ENCODE data around the gene TM4SF18. TPM values are rescaled to one million over a fixed set of nuclear protein-coding genes. Genes with fewer than 3 reads are reported as not detected.

The TM4SF18 gene
- total RNA-seq, 1 experiment from 2014 or later = 0.34 TPM

- H3K4me1 ChIP-seq (ENCODE audit: control insufficient read depth in 1 of 2, insufficient read depth in 2 of 2, low read length in 2 of 2) = no peaks in the 10 kb centered on the region
- ChIA-PET CTCF (no interaction called here), RAD21 (ENCODE audit: low non-redundant PET in 1 of 2, low total read pairs in 2 of 2, uncharacterized antibody in 2 of 2, unreplicated experiment in 2 of 2) (no interaction called here), POLR2A (no interaction called here)
- no peaks in the 10 kb centered on the region for H4K20me1 ChIP-seq (ENCODE audit: insufficient read depth)
- BruUV-seq (replicated peaks) = no TSS peak
- no peaks in the 10 kb centered on the region for H3K27me3 ChIP-seq (ENCODE audit: insufficient read depth, low read length)
- no peak overlapping the region for H3K4me2 ChIP-seq (ENCODE audit: low read length)
- H3K36me3 ChIP-seq (ENCODE audit: control insufficient read depth in 1 of 2, insufficient read depth in 2 of 2, low read length in 2 of 2) = no peaks in the 10 kb centered on the region
- no peak overlapping the region for H2AFZ ChIP-seq (ENCODE audit: low read depth, low read length, poor library complexity, severe bottlenecking)
- H3K9me3 ChIP-seq (ENCODE audit: control insufficient read depth in 1 of 2, insufficient read depth in 1 of 2, low read depth in 1 of 2, low read length in 2 of 2) = no peaks in the 10 kb centered on the region
- intact Hi-C loops (cut with micrococcal nuclease) = no loop called here
- no peak overlapping the region for H3K27ac ChIP-seq (ENCODE audit: low read depth, low read length)
- ATAC-seq (no peak), DNase-seq (ENCODE audit: low read depth, low spot score) (no peak)
- no peak overlapping the region for H3K9ac ChIP-seq (ENCODE audit: low read length)
- TF ChIP-seq EZH2 (IDR thresholded peaks at IDR 0.05) (no peak), RAD21 (IDR thresholded peaks at IDR 0.05; ENCODE audit: low read depth) (no peak), ELF1 (IDR thresholded peaks at IDR 0.05; ENCODE audit: borderline replicate concordance, low read depth) (no peak), JUND (IDR thresholded peaks at IDR 0.05) (no peak), POLR2AphosphoS5 (IDR thresholded peaks at IDR 0.05; ENCODE audit: low read depth, low read length) (no peak), YY1 (IDR thresholded peaks at IDR 0.05; ENCODE audit: extremely low read depth, insufficient replicate concordance, low read depth, low read length) (no peak), MAX (IDR thresholded peaks at IDR 0.05) (no peak), SIN3A (IDR thresholded peaks at IDR 0.05; ENCODE audit: low read depth) (no peak), ZFX (IDR thresholded peaks at IDR 0.05) (no peak), TCF7L2 (IDR thresholded peaks at IDR 0.05; ENCODE audit: borderline replicate concordance, extremely low read depth, insufficient read depth, insufficient read length) (no peak), EZH2phosphoT487 (IDR thresholded peaks at IDR 0.05; ENCODE audit: borderline replicate concordance) (no peak), CBX3 (IDR thresholded peaks at IDR 0.05; ENCODE audit: low read depth) (no peak), CTCF (IDR thresholded peaks at IDR 0.05 in 2 of 3, conservative IDR thresholded peaks at IDR 0.05 in 1 of 3; ENCODE audit: borderline replicate concordance in 1 of 3, insufficient read depth in 1 of 3, low read depth in 2 of 3, low read length in 2 of 3) (no peak)
- H3K4me3 ChIP-seq (replicated peaks in 1 of 2; ENCODE audit: low read depth in 1 of 2, low read length in 2 of 2) = no peak overlapping the region
- no peaks in the 10 kb centered on the region for H3K9me2 ChIP-seq (ENCODE audit: insufficient read depth)
- no peaks in the 10 kb centered on the region for H3K79me2 ChIP-seq (ENCODE audit: insufficient read depth, low read length)
Observed at GRCh38 chr3:149306751-149307434, 26.5 kb downstream of the TM4SF18 start.

Data from HCT116 (cell line).